Mesenteric fat pad (tissue), 1 donor: ENCODE data around the gene PSENEN. TPM values are rescaled to one million over a fixed set of nuclear protein-coding genes. Genes with fewer than 3 reads are reported as not detected.
A peak's percentile ranks its signal among the peaks of the same experiment; 100 is the strongest.
"Not testable (repeated sequence)": the region's sequence is repeated elsewhere in the genome, so short reads cannot be mapped to it uniquely, and the experiment has no call there.

ENCODE experiments used
- DNase-seq: peaks from one replicate; pipeline ENCODE4 v3.0.0-alpha.2; 2020; ENCODE audit warnings: low spot score
- total RNA-seq: library from RNA; stranded (reverse); fragmentation: NEBNext Ultra II Directional; extraction: Animal tissue kit (Norgen Biotek cat#: 25700); gene quantifications from one replicate; pipeline ENCODE4 v1.2.1, GENCODE V29; 2021
- donor health status: DM: yes; HTN: yes; CAD: no.

Gene PSENEN
- total RNA-seq, 1 donor from 2014 or later: 66.8 TPM

DNA sequence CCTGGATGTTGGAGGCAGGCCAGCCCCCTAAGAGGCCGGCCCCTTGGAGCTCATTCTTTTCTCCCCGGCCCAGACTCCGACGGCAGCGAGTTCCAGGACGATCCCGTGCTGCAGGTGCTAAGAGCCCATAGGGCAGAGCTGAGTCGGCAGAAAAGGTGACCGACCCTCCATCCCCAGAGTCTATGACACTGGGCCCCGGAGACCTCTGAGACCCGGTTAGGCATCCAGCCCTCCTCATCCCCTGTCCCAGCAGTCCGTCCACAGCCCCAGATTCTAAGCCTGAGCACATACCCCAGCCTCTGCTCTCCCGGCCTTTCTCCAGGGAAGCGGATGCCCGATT lies 22.6 kb downstream of the PSENEN start:
- DNase-seq: no peak

DNA sequence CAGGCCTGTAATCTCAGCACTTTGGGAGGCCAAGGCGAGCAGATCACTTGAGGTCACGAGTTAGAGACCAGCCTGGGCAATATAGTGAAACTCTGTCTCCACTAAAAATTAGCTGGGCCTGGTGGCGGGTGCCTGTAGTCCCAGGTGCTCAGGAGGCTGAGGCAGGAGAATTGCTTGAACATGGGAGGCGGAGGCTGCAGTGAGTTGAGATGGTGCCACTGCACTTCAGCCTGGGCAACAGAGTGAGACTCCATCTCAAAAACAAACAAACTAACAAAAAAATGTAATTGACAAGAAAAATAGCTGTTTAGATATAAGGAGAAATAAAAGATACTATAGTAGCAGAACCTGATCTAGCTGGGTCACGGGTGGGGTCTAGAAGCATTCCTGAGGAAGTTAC lies 26.9 kb downstream of the PSENEN start:
- not testable (repeated sequence) for DNase-seq

DNA sequence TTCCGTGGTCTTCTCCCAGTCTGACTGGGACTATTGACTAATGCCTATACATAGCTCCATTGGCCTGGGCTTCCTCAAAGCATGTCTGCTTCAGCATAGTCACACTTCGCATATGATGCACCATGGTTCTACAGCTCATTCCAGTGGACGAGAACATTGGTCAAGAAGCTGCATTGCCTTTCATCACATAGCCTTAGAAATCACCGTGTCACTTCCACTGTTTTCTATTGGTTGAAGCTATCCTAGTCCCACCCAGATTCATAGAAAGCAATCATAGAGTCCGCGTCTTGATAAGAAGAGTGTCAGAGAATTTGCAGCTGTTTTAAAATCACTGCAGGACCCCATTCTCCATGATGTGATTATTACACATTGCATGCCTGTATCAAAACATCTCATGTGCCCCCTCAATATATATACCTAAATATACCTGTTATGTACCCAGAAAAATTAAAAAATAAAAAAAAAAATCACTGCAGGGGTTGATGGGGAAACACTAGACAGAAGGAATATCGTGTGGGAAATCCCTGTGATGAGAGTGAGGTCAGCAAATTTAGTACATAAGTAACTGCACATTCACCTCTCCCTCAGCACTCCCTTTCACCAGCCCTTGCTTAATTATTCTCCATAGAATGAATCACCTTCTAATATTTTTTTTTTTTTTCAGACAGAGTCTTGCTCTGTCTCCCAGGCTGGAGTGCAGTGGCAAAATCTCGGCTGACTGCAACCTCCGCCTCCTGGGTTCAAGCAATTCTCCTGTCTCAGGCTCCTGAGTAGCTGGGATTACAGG lies 27.8 kb downstream of the PSENEN start:
- no peak for DNase-seq

DNA sequence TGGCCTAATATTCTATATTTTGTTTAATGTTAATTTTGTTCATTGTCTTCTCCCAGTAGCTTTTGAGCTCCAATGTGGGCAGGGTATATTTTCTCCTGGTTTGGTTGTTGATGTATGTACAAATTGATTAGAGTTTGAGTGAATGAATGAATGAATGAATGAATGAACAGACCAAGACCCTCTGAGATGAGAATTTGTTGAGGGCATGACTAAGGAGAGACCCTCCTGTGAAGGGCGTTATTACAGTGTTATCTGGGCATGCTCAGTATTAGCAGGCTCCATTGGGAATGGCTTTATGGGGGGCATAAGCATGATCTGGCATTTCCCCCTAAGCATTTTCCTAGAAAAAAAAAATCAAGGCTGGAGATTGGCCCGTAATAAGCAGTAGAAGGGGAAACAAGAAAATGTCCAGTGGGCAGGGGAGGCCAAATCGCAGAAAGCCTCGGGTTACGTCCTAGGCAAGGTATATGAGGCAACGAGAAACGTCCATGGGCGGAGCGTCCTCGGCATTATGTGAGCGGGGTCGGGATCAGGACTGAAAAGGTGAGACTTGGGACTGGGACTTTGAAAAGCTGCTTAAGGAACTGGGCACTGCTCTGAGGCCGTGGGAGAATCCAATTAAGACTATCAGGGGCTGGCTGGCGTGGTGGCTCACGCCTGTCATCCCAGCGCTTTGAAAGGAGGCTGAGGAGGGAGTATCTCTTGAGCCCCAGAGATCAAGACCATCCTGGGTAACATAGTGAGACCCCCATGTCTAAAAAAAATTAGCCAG lies 29.0 kb downstream of the PSENEN start:
- no peak for DNase-seq

DNA sequence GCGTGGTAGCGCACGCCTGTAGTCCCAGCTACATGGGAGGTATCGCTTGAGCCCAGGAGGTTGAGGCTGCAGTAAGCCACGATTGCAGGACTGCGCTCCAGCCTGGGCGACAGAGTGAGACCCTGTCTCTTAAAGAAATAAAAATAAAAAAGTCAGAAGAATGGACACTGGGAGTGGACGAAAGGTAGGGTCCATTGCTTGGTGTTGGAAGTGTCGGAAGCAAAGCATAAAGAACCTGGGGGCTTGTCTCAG lies 29.5 kb downstream of the PSENEN start:
- DNase-seq: no peak

DNA sequence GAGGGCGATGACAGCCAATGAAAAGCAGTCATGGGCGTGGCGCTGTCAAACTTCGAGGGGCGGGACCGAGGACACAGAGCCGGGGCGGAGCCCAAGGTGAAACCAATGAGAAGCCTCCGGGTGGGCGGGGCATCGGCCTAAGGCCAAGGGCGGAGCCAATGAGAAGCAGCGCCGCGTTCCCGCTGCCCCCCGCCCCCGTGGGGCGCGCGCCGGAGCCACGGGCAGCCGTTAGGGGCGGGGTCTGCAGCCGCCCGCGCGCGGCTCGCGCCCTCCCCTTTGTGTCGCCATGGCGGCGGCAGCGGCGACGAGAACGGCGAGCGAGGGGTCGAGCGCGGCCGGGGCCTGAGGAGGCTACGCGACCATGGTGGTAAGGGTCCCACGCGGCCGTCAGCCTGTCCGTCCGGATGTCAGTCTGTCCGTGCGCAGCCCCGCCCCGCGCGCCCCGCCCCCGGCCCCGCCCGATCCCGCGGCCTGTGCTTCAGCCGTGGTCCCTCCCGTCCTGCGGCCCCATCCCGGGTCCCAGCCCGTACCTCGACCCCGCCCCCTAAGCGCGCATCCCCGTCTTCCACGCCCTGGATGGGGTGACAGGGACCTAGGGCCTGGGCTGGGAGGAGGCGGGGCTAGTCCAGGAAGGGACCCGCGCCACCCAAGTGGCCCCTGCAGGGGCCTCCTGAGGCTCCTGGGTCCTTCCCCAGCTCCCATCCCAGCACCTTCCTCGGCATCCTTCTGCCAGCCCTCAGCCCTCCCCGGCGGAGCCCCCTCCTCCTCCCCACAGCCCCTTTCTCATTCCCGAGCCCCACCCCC lies 30.0 kb downstream of the PSENEN start, which contains the start of gene ARHGAP33:
TSS of gene ARHGAP33 (plus strand) at position 267 of the 804 bp plus-strand sequence. CDS start at position 362, 95 bp downstream.
- DNase-seq: peak; percentile 99

DNA sequence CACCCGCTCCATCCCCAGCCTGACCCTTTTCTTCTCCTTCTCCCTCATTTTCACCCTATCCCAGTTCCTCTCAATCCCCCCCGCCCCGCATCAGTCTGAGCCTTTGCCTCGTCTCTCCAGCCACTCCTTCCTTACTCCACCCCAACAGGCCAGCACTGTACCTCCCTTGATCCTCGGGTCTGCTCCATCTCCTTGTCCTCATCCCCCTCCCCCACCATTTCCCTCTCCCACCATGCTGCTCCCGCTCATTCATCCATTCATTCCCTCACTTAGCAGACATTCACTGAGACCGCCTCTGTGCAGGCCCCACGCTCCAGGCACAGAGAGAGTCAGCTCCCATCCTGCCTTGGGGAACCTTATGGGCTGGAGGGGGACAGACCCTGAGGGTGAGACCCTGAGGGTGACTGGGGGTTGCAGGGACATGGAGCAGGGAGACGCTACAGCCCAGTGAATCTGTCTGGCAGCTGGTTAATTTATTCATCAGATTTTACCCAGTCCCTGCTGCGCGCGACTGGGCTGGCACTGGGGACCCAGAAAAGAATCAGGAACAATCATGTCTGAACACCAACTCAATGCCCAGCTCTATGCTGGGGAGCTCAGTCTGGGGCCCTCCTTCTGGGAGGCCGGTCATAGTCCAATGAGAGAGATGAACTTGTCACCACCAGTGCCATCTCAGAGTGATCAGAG lies 30.8 kb downstream of the PSENEN start:
- DNase-seq: no peak

DNA sequence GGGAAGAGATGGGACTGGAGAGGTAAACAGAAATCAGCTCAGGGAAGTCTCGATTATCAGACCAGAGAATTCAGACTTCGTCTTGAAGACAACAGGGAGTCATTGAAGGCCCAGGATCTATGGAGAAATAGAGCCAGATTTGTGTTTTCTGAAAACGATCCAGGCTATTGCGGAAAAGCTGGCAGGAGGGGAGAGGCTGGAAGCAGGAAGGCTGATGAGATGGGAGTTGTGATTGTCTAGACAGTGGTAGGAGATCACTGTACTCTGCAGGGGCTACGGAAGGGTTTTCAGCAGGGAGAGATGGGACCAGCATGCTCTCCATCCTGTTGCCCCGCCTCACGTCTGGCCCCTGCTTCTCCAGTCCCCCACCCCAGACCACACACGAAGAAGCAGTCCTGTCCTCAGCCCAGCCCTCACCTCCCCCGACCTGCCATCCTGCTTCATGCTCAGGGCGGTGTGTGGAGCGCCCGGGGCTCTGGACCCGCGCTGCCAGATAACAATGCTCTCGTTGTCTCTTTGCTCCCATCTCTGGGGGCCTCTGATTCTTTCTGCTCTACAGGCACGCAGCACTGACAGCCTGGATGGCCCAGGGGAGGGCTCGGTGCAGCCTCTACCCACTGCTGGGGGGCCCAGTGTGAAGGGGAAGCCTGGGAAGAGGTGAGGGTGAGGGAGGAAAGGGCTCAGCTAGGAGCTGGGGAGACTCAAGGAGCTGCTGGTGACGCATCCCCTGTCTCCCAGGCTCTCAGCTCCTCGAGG lies 31.8 kb downstream of the PSENEN start:
- no peak for DNase-seq

DNA sequence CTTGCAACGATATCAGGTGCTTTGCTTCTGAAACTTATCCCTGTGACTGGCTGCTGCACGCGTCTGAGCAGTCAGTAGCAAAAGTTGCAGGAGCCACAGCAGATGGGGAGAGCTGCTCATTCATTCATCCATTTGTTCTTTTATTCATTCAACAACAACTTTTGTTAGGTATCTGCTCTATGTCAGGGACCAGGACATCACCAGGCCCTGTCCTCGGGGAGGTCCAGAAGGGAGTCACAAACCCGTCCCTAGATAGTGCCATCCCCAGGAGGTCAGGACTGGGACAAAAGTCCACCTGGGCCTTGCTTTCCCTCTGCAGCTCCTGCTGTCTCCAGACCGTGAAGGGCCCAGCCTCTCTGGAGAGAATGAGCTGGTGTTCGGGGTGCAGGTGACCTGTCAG lies 32.5 kb downstream of the PSENEN start:
- no peak for DNase-seq

DNA sequence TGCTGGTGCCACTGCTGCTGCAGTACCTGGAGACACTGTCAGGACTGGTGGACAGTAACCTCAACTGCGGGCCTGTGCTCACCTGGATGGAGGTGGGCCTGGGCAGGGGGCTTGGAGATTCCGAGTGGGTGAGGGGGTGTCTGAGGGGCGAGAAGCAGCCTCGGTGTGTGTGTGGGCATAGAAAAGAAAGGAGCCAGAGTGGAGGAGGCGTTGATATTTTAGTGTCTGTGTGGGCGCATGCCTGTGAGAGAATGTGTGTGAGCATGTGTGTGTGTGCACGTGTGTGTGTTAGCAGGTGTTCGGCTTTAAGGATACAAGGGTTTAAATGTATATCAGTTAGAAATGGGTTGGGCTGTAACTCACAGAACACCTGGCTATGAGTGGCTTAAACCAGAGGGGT lies 33.6 kb downstream of the PSENEN start:
- no peak for DNase-seq

DNA sequence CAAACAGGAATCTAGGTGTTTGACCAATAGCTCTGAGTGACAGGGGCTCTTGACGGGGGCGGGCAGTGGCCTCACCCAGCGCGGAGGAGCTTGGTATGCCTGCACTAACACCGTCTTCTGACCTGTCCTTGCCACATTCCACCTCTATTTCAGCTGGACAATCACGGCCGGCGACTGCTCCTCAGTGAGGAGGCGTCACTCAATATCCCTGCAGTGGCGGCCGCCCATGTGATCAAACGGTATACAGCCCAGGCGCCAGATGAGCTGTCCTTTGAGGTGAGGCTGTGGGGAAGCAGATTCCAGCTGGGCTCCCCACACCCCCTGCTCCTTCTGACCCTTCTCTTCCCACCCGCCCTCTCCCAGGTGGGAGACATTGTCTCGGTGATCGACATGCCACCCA lies 34.6 kb downstream of the PSENEN start:
- DNase-seq: no peak

DNA sequence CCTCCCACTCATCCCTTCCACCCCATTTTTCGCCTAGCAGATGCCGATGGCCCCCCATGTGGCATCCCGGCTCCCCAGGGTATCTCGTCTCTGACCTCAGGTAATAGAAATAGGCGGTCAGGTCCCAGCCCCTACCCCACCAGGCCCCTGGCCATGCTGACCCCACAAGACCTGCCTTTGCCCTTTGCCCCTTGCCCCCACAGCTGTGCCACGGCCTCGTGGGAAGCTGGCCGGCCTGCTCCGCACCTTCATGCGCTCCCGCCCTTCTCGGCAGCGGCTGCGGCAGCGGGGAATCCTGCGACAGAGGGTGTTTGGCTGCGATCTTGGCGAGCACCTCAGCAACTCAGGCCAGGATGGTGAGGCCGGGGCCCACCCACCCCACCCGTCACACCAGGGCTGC lies 35.3 kb downstream of the PSENEN start:
- DNase-seq: no peak

DNA sequence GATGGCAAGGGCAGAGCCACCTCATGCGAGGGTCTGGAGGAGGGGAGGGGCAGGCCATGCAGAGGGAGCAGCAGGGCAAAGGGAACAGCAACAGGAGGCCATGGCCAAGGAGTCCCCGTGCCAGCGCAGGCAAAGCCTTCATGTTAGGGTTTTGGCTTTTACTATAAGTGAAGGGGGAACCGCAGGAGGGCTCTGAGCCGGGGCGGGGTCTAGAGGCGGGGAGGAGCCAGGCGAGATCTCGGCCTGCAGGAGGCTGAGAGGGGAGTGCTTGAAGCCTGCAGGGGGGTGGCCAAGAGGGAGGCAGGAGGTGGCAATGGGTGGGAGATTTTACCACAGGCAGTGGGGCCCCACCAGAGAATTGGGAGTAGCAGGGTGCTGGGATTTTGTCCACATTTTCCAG lies 36.2 kb downstream of the PSENEN start:
- DNase-seq: no peak

DNA sequence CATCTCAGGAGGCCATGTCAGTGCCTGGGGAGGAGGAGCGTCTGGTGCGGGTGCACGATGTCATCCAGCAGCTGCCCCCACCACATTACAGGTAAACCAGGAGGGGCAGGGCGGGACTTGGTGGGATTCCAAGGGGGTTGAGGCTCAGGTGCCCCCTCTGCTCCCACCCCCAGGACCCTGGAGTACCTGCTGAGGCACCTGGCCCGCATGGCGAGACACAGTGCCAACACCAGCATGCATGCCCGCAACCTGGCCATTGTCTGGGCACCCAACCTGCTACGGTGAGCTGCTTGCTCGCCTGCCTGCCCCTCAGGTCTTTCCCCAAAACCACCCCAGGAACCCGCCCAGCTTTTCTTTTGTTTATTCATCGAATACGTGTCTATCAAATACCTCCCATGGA lies 37.1 kb downstream of the PSENEN start:
- no peak for DNase-seq

DNA sequence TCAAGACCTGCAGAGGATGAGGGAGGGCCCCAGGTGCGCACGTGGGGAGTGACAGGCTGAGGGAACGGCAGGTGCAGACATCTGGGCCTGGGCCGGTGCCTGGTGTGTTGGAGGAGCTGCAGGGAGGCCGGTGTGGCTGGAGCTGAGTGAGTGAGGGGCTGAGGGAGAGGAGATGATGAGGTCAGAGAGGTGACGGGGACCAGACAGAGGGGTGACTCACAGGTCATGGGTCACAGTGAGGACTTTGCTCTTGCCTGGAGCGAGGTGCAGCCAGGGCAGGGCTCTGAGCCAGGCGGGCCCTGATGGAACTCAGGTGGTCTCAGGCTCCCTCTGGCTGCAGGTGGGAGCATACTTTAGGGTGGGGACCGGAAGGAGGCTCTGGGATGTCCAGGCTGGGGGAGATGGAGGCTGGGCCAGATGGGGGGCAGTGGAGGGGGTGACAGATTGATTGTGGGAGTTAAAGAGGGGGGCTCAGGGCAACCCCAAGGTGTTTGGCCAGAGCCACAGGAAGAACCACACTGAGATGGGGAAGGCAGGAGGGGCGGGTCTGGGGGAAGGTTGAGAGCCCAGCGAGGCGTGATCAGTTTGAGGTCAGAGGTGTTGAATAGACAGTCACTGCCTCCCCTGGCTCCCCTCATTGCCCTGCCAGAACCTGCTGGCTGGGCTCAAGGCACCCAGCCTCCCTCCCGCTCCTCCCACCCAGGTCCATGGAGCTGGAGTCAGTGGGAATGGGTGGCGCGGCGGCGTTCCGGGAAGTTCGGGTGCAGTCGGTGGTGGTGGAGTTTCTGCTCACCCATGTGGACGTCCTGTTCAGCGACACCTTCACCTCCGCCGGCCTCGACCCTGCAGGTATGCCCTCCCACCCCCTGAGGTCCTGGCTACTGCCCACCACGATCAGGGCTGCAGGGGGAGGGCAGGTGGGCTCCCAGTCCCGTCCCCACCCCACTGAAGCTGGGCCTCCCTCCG lies 38.3 kb downstream of the PSENEN start:
- no peak for DNase-seq

DNA sequence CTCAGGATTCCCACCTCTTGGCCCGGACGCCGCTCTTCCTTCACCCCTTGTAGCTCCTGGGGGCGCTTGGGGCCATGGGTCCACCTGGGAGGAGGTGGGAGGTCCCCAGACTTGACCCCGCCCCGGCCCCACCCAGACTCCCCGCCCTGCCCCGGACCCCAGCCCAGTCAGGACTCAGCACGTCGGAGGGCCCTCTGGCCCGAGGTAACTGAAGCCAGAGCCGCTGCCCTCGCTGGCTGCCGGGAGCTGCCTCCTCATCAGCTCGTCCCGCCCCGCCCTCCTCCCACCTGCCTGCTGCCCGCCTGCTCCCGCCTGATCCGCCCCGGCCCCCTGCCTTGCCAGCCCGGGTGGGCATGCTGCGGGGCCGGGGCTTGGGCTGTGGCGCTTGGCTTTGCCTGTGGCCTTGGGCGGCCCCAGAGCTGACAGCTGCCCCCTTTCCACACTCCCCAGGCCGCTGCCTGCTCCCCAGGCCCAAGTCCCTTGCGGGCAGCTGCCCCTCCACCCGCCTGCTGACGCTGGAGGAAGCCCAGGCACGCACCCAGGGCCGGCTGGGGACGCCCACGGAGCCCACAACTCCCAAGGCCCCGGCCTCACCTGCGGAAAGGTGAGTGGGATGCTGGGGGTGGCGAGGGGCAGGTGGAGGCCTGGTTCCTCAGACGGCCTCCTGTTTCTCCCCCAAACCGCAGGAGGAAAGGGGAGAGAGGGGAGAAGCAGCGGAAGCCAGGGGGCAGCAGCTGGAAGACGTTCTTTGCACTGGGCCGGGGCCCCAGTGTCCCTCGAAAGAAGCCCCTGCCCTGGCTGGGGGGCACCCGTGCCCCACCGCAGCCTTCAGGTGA lies 39.3 kb downstream of the PSENEN start:
- no peak for DNase-seq

DNA sequence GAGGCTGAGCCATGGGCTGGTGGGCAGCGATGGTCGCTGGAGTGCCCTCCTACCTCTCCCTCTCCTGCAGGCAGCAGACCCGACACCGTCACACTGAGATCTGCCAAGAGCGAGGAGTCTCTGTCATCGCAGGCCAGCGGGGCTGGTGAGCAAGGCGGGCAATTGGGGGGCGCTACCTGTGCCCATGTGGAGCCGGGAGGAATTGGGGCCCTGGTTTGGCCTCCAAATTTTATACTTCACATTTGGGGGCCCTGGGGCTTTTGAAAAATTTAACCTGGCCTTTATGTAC lies 39.8 kb downstream of the PSENEN start:
- DNase-seq: no peak

DNA sequence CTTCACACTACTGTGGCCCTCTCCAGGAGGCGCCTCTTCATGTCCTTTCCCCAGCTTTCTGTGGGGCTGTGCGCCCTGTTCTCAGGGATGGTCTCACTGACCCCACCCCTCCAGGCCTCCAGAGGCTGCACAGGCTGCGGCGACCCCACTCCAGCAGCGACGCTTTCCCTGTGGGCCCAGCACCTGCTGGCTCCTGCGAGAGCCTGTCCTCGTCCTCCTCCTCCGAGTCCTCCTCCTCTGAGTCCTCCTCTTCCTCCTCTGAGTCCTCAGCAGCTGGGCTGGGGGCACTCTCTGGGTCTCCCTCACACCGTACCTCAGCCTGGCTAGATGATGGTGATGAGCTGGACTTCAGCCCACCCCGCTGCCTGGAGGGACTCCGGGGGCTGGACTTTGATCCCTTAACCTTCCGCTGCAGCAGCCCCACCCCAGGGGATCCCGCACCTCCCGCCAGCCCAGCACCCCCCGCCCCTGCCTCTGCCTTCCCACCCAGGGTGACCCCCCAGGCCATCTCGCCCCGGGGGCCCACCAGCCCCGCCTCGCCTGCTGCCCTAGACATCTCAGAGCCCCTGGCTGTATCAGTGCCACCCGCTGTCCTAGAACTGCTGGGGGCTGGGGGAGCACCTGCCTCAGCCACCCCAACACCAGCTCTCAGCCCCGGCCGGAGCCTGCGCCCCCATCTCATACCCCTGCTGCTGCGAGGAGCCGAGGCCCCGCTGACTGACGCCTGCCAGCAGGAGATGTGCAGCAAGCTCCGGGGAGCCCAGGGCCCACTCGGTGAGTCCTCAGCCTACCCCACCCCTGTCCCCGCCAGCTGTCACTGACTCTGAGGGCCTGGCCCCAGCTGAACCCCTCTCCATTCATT lies 41.1 kb downstream of the PSENEN start:
- DNase-seq: no peak
